ENCODE results near the gene ERH.

- no peak for TF ChIP-seq CTCF (conservative IDR thresholded peaks at IDR 0.05 in 1 of 2, IDR thresholded peaks at IDR 0.05 in 1 of 2; ENCODE audit: extremely low read depth in 1 of 2, insufficient read depth in 1 of 2, low read depth in 1 of 2, low read length in 2 of 2)
- no peak for TF ChIP-seq EZH2 (IDR thresholded peaks at IDR 0.05; ENCODE audit: borderline replicate concordance, low read length)
Observed at GRCh38 chr14:69430306-69430939, 32.3 kb upstream of the ERH start.
